HEK293 (cell line): ENCODE measurements around the gene STK11.
A peak's percentile ranks its signal among the peaks of the same experiment; 100 is the strongest.

ENCODE experiments used
- ZNF274 ChIP-seq, 2 experiments: fragments of 200-500 bp in 1 of 2; fragments of 450-650 bp in 1 of 2; sonication (Bioruptor generic) in 1 of 2; formaldehyde crosslinking in 1 of 2; IDR thresholded peaks; 2 replicates each; pipeline versions ENCODE4 v1.5.1 to v1.6.1; 2014 to 2016; ENCODE audit warnings: borderline replicate concordance in 1 of 2, inconsistent platforms in 1 of 2, low read length in 1 of 2, missing biosample characterization in 1 of 2, missing genetic modification characterization in 1 of 2
- TF ChIP-seq, protein P1 (sequence below): fragments of 450-650 bp; formaldehyde crosslinking; IDR thresholded peaks from 2 replicates; pipeline ENCODE4 v1.5.1; 2016; ENCODE audit warnings: missing biosample characterization, missing genetic modification characterization
- TF ChIP-seq, protein P2 (sequence below): fragments of 450-650 bp; formaldehyde crosslinking; IDR thresholded peaks from 2 replicates; pipeline ENCODE4 v1.5.1; 2016; ENCODE audit warnings: missing biosample characterization, missing genetic modification characterization

DNA sequence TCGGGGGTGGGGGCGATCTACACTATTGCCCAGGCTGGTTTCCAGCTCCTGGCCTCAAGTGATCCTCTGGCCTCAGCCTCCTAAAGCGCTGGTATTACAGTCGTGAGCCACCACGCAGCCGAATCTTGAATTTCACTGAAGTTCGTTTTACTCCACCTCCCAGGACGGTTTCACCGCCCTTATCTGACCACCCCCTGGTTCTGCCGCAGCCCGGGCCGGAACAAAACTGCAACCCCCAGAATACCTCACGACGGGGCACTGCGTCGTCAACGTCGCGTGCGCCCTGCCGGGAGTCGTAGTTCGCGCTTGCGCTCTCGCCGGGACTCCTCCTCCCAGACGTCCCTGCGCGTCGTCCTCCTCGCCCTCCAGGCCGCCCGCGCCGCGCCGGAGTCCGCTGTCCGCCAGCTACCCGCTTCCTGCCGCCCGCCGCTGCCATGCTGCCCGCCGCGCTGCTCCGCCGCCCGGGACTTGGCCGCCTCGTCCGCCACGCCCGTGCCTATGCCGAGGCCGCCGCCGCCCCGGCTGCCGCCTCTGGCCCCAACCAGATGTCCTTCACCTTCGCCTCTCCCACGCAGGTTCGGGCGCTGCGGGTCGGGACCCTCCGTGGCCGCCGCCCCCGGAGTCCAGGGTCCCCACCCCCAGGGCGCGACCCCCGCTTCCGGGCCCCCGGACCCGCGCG lies 36.0 kb downstream of the STK11 start, which contains the start of gene ATP5F1D:
- TF ChIP-seq, protein P1, sequence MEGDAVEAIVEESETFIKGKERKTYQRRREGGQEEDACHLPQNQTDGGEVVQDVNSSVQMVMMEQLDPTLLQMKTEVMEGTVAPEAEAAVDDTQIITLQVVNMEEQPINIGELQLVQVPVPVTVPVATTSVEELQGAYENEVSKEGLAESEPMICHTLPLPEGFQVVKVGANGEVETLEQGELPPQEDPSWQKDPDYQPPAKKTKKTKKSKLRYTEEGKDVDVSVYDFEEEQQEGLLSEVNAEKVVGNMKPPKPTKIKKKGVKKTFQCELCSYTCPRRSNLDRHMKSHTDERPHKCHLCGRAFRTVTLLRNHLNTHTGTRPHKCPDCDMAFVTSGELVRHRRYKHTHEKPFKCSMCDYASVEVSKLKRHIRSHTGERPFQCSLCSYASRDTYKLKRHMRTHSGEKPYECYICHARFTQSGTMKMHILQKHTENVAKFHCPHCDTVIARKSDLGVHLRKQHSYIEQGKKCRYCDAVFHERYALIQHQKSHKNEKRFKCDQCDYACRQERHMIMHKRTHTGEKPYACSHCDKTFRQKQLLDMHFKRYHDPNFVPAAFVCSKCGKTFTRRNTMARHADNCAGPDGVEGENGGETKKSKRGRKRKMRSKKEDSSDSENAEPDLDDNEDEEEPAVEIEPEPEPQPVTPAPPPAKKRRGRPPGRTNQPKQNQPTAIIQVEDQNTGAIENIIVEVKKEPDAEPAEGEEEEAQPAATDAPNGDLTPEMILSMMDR (tag by site-specific recombination), result 0 out of 2 replicates have a peak, but pooled peaks have one; percentile 16
- TF ChIP-seq, protein P2, sequence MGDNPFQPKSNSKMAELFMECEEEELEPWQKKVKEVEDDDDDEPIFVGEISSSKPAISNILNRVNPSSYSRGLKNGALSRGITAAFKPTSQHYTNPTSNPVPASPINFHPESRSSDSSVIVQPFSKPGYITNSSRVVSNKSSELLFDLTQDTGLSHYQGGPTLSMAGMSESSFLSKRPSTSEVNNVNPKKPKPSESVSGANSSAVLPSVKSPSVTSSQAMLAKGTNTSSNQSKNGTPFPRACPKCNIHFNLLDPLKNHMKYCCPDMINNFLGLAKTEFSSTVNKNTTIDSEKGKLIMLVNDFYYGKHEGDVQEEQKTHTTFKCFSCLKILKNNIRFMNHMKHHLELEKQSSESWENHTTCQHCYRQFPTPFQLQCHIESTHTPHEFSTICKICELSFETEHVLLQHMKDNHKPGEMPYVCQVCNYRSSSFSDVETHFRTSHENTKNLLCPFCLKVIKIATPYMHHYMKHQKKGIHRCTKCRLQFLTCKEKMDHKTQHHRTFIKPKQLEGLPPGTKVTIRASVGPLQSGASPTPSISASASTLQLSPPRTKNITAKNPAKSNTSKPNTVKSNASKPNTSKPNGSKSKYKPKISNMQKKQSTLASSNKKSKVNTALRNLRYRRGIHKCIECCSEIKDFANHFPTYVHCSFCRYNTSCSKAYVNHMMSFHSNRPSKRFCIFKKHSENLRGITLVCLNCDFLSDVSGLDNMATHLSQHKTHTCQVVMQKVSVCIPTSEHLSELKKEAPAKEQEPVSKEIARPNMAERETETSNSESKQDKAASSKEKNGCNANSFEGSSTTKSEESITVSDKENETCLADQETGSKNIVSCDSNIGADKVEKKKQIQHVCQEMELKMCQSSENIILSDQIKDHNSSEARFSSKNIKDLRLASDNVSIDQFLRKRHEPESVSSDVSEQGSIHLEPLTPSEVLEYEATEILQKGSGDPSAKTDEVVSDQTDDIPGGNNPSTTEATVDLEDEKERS (tag by site-specific recombination), result no peak
- TF ChIP-seq ZNF274 (IDR thresholded peaks at IDR 0.05; ENCODE audit: low read length) (no peak), ZNF274 (tag by site-specific recombination; IDR thresholded peaks at IDR 0.05; ENCODE audit: borderline replicate concordance) (no peak)
